SU-DHL-6 (cell line): ENCODE data around the gene FOXK1.

Source experiments
- H2AFZ ChIP-seq: fragments of 200-600 bp; sonication (generic); 2 replicates; pipeline ENCODE4 v1.6.1; 2014; ENCODE audit warnings: low read depth, mild to moderate bottlenecking, moderate library complexity, mixed read lengths, antibody characterized with exemption, low read length; ENCODE audit not compliant: severe bottlenecking
- H3F3A ChIP-seq: fragments of 200-600 bp; shearing (Covaris generic); 2 replicates; pipeline ENCODE4 v1.6.0; 2016; ENCODE audit warnings: antibody characterized with exemption, mild to moderate bottlenecking; ENCODE audit not compliant: insufficient read depth
- H3K27ac ChIP-seq: fragments of 200-600 bp; sonication (generic); 2 replicates; pipeline ENCODE4 v1.5.1; 2016; ENCODE audit warnings: low read depth, mild to moderate bottlenecking, low read length, moderate library complexity, mixed read lengths
- H3K27me3 ChIP-seq: fragments of 200-600 bp; sonication (generic), shearing (Covaris generic); 2 replicates; pipeline ENCODE4 v1.6.0; 2014; ENCODE audit warnings: mild to moderate bottlenecking, low read length
- H3K36me3 ChIP-seq: fragments of 200-600 bp; sonication (generic); 2 replicates; pipeline ENCODE4 v1.6.1; 2014; ENCODE audit warnings: mild to moderate bottlenecking, low read length, mixed read lengths
- H3K4me2 ChIP-seq: fragments of 300-600, 200-600 bp; shearing (Covaris generic), sonication (generic); 2 replicates; pipeline ENCODE4 v1.6.0; 2014; ENCODE audit warnings: low read length, low read depth, mild to moderate bottlenecking; ENCODE audit not compliant: poor library complexity, severe bottlenecking
- H3K4me3 ChIP-seq: fragments of 200-600 bp; sonication (generic); 2 replicates; pipeline ENCODE4 v1.5.1; 2014; ENCODE audit warnings: antibody characterized with exemption, low read length, mild to moderate bottlenecking, mixed read lengths; ENCODE audit not compliant: insufficient read depth, poor library complexity, severe bottlenecking
- H3K79me2 ChIP-seq: fragments of 200-600 bp; sonication (generic); 2 replicates; pipeline ENCODE4 v1.6.1; 2014; ENCODE audit warnings: mild to moderate bottlenecking, low read length, moderate library complexity; ENCODE audit not compliant: insufficient read depth
- H3K9ac ChIP-seq: fragments of 200-600 bp; sonication (generic); 2 replicates; pipeline ENCODE4 v1.7.0; 2014; ENCODE audit warnings: mild to moderate bottlenecking, low read length
- H3K9me2 ChIP-seq: fragments of 200-600 bp; sonication (generic); replicated peaks from 2 replicates; pipeline ENCODE4 v1.6.1; 2014; ENCODE audit warnings: low read length; ENCODE audit not compliant: insufficient read depth
- H3K9me3 ChIP-seq: fragments of 200-600 bp; sonication (generic); 2 replicates; pipeline ENCODE4 v1.6.1; 2014; ENCODE audit warnings: low read length, mixed read lengths; ENCODE audit not compliant: insufficient read depth
- H4K20me1 ChIP-seq: fragments of 200-600 bp; sonication (generic); 2 replicates; pipeline ENCODE4 v1.6.1; 2014; ENCODE audit warnings: low read depth, mild to moderate bottlenecking, antibody characterized with exemption, low read length, moderate library complexity, mixed read lengths
- CTCF ChIP-seq: fragments of 200-600 bp; sonication (generic); IDR thresholded peaks from one replicate; pipeline ENCODE4 v1.5.1; 2017; ENCODE audit warnings: antibody characterized with exemption, mild to moderate bottlenecking, low read length, moderate library complexity; ENCODE audit not compliant: insufficient read depth, poor library complexity, severe bottlenecking
- EZH2phosphoT487 ChIP-seq: fragments of 200-600 bp; sonication (generic), shearing (Covaris generic); conservative IDR thresholded peaks from 2 replicates; pipeline ENCODE4 v1.6.1; 2018; ENCODE audit warnings: mild to moderate bottlenecking, antibody characterized with exemption, low read length, moderate library complexity, mixed read lengths

Gene FOXK1

GRCh38 chr7:4749798-4750197 is 67.7 kb downstream of the FOXK1 start:
- Histone ChIP-seq H3K27ac (no peak overlapping the region), H3K79me2 (0 out of 2 replicates have a peak, but pooled peaks cover 3% of the 10 kb centered on the region), H3K4me3 (no peak overlapping the region), H3F3A (0 out of 2 replicates have a peak, but pooled peaks cover 1% of the 10 kb centered on the region), H2AFZ (no peak overlapping the region), H3K36me3 (no peaks in the 10 kb centered on the region), H3K9me3 (no peaks in the 10 kb centered on the region), H3K27me3 (no peaks in the 10 kb centered on the region), H3K9me2 (no peaks in the 10 kb centered on the region), H4K20me1 (no peaks in the 10 kb centered on the region), H3K9ac (no peak overlapping the region), H3K4me2 (no peak overlapping the region)
- TF ChIP-seq CTCF = no peak
- no peak for TF ChIP-seq EZH2phosphoT487

GRCh38 chr7:4751398-4751947 is 69.4 kb downstream of the FOXK1 start:
- Histone ChIP-seq H3K79me2 (no peaks in the 10 kb centered on the region), H3K4me2 (no peak overlapping the region), H3K9me3 (no peaks in the 10 kb centered on the region), H3F3A (no peaks in the 10 kb centered on the region), H3K9me2 (no peaks in the 10 kb centered on the region), H3K27ac (no peak overlapping the region), H3K27me3 (no peaks in the 10 kb centered on the region), H4K20me1 (no peaks in the 10 kb centered on the region), H3K9ac (no peak overlapping the region), H3K36me3 (peaks cover 2% of the 10 kb centered on the region), H2AFZ (no peak overlapping the region), H3K4me3 (no peak overlapping the region)
- TF ChIP-seq CTCF (no peak), EZH2phosphoT487 (no peak)

- Histone ChIP-seq H3K36me3 (peaks cover 2% of the 10 kb centered on the region), H3K9ac (no peak overlapping the region), H3F3A (no peaks in the 10 kb centered on the region), H3K9me3 (no peaks in the 10 kb centered on the region), H3K4me2 (no peak overlapping the region), H3K79me2 (no peaks in the 10 kb centered on the region), H4K20me1 (no peaks in the 10 kb centered on the region), H3K4me3 (no peak overlapping the region), H3K27me3 (no peaks in the 10 kb centered on the region), H3K9me2 (no peaks in the 10 kb centered on the region), H2AFZ (no peak overlapping the region), H3K27ac (no peak overlapping the region)
- no peak for TF ChIP-seq EZH2phosphoT487
- TF ChIP-seq CTCF = peak; percentile 95
Measured at GRCh38 chr7:4753598-4754432, 71.7 kb downstream of the FOXK1 start.
